Loucy (cell line): ENCODE results near the gene FRG2B.

Experiments
- CTCF ChIP-seq: fragments of 200-600 bp; sonication (generic); conservative IDR thresholded peaks from 2 replicates; pipeline ENCODE4 v1.5.1; 2014; ENCODE audit warnings: mild to moderate bottlenecking, antibody characterized with exemption, low read length
- EZH2phosphoT487 ChIP-seq: fragments of 200-600 bp; IDR thresholded peaks from 2 replicates; pipeline ENCODE4 v1.6.1; 2018; ENCODE audit warnings: antibody characterized with exemption, mild to moderate bottlenecking, moderate library complexity, borderline replicate concordance

DNA sequence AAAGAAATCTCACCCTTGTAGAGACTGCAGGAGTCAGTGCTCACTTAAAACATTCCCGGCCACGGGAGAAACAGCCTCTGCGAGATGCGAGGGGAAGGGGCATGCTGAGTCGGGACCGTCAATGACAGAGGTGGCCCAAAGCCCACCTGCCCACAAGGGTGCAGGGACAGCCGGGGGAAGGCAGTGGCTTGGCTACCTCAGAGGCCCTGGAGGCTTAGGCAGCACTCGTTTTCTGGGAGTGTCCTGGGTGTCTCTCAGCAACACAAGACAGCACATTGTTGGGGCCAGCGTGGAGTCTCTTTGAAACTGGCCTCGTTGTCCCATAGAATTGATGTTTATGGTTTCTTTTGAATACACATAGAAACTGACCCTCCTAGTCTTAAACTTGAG lies 35.6 kb downstream of the FRG2B start:
- TF ChIP-seq CTCF, result no peak
- no peak for TF ChIP-seq EZH2phosphoT487
